MCF 10A (cell line): ENCODE data around the gene ZBTB38. TPM values are rescaled to one million over a fixed set of nuclear protein-coding genes. Genes with fewer than 3 reads are reported as not detected.

Experiments used
- BruUV-seq: library from RNA; stranded (reverse); fragments of 400-500 nt; replicated peaks from 2 replicates; lab custom pipeline; 2021; lab: Mats Ljungman, UMichigan
- CTCF ChIA-PET: fragments of 300-600 bp; sonication (Branson Sonifier 250); formaldehyde crosslinking; extraction: SDS; loops from one replicate; lab custom pipeline; 2021; ENCODE audit warnings: antibody characterized with exemption, inconsistent platforms; lab: Yijun Ruan, JAX
- POLR2A ChIA-PET: fragments of 300-600, 350-650 bp; sonication (Branson Sonifier 250); formaldehyde crosslinking; extraction: SDS; loops from one replicate; lab custom pipeline; 2020; ENCODE audit warnings: antibody characterized with exemption, inconsistent platforms; lab: Yijun Ruan, JAX
- DNase-seq: peaks from one replicate; pipeline ENCODE4 v3.0.0-alpha.2; 2018; ENCODE audit not compliant: unreplicated experiment
- H3K27ac Mint-ChIP-seq: one replicate; pipeline ENCODE4 v1.8.0; 2022; ENCODE audit warnings: mild to moderate bottlenecking, low read depth, mixed read lengths; ENCODE audit not compliant: unreplicated experiment
- H3K27me3 Mint-ChIP-seq: one replicate; pipeline ENCODE4 v1.8.0; 2022; ENCODE audit warnings: mixed read lengths; ENCODE audit not compliant: insufficient read depth, unreplicated experiment
- H3K36me3 Mint-ChIP-seq: one replicate; pipeline ENCODE4 v1.8.0; 2022; ENCODE audit warnings: mild to moderate bottlenecking, moderate library complexity, mixed read lengths; ENCODE audit not compliant: insufficient read depth, unreplicated experiment
- H3K4me1 Mint-ChIP-seq: one replicate; pipeline ENCODE4 v1.8.0; 2022; ENCODE audit warnings: mixed read lengths; ENCODE audit not compliant: insufficient read depth, unreplicated experiment
- H3K4me3 Mint-ChIP-seq: one replicate; pipeline ENCODE4 v1.8.0; 2022; ENCODE audit warnings: mild to moderate bottlenecking, moderate library complexity, mixed read lengths; ENCODE audit not compliant: unreplicated experiment
- H3K9me3 Mint-ChIP-seq: one replicate; pipeline ENCODE4 v1.8.0; 2022; ENCODE audit warnings: mixed read lengths; ENCODE audit not compliant: unreplicated experiment
- CTCF ChIP-seq: fragments of 200-600 bp; IDR thresholded peaks from one replicate; pipeline ENCODE4 v1.8.0; 2022; ENCODE audit warnings: antibody characterized with exemption, mild to moderate bottlenecking; ENCODE audit not compliant: unreplicated experiment
- intact Hi-C: fragments of 100-400 bp; cut with micrococcal nuclease; formaldehyde crosslinking; loops from 2 replicates; pipeline ENCODE4 v1.14.1; 2022
- total RNA-seq: library from RNA; stranded (reverse); gene quantifications from 2 replicates; pipeline ENCODE4 v1.2.3, GENCODE V29; 2022

ZBTB38 gene
- total RNA-seq, 1 experiment from 2014 or later, result 168 TPM

- Mint-ChIP-seq H3K27ac (peak overlapping the region; percentile 98), H3K27me3 (no peaks in the 10 kb centered on the region), H3K36me3 (peaks cover 37% of the 10 kb centered on the region), H3K4me1 (peaks cover 54% of the 10 kb centered on the region), H3K9me3 (no peaks in the 10 kb centered on the region), H3K4me3 (peak overlapping the region; percentile 73)
- no peak for TF ChIP-seq CTCF
- peak; percentile 98 for DNase-seq
- intact Hi-C loops, result loop anchor here (1.0 to 5.0 kb wide), 3 partner anchors 22 to 424 kb away; partner anchors contain the start of gene SLC25A36
- CTCF ChIA-PET, result interaction anchor here (0.7 to 3.1 kb wide), 13 partner anchors 21 to 98 kb away, joined by 3 to 13 read pairs (median 5); no protein-coding TSS in a partner anchor
- POLR2A ChIA-PET, result interaction anchor here (0.5 to 9.9 kb wide), 23 partner anchors 20 to 574 kb away, joined by 3 to 349 read pairs (median 5); partner anchors contain the start of gene RASA2
- no TSS peak for BruUV-seq
These were observed 1.8 kb upstream of the ZBTB38 start for GRCh38 chr3:141366285-141367037.

DNA sequence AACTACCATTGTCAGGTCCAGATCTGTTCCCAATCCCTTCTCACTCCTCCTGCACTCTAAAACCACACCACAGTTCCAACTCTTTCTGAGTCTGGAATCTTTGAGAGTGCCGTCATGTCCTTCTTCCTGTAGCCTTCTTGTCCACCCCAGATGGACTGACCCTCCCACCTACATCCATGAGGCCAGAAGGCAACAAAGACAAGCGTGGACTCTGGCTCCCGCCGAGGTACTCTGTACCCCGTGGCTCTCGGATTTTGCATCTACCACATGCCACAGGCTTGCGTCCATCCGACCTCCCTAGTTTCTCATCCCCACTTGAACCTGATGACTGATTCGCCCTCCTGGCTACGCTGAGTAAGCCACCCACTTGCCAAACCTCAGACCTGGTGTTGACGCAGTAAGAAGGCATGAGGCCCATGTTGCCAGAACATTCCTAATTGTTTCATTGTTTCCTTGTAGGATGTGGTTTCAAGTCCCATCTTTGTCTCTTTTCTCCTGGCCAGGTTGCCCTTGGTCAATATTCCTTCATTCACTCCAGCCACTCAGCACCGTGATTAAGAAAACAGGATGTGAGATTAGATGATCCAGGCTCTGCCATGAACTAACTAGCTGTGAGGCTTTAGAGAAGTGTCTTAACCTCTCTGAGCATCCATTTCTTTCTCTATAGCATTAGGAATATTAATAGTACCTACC, 1.1 kb upstream of the ZBTB38 start:
- intact Hi-C loops, result loop anchor here (1.0 to 5.0 kb wide), 3 partner anchors 22 to 425 kb away; partner anchors contain the start of gene SLC25A36
- POLR2A ChIA-PET, result interaction anchor here (0.7 to 9.9 kb wide), 22 partner anchors 19 to 464 kb away, joined by 3 to 349 read pairs (median 6); partner anchors contain the start of gene RASA2

GRCh38 chr3:141368925-141369794, 856 bp downstream of the ZBTB38 start:
- Mint-ChIP-seq H3K27ac (peak overlapping the region; percentile 98), H3K4me3 (peak overlapping the region; percentile 73), H3K9me3 (no peaks in the 10 kb centered on the region), H3K36me3 (peaks cover 58% of the 10 kb centered on the region), H3K27me3 (no peaks in the 10 kb centered on the region), H3K4me1 (peaks cover 59% of the 10 kb centered on the region)
- ChIA-PET POLR2A (interaction anchor here (0.7 to 9.9 kb wide), 12 partner anchors 17 to 461 kb away, joined by 3 to 349 read pairs (median 4); no protein-coding TSS in a partner anchor), CTCF (interaction anchor here (0.7 to 1.8 kb wide), 13 partner anchors 8 to 86 kb away, joined by 3 to 7 read pairs (median 4); no protein-coding TSS in a partner anchor)
- peak; percentile 78 for DNase-seq
- no peak for TF ChIP-seq CTCF
- BruUV-seq, result no TSS peak
- intact Hi-C loops, result loop anchor here (5.0 kb wide), 1 partner anchor 427 kb away; the partner anchor contains the start of gene SLC25A36

More for the DNA sequence above, 1.1 kb upstream of the ZBTB38 start:
- H3K27ac Mint-ChIP-seq, result peak overlapping the region; percentile 98
- H3K9me3 Mint-ChIP-seq, result no peaks in the 10 kb centered on the region
- peak overlapping the region; percentile 73 for H3K4me3 Mint-ChIP-seq
- peaks cover 58% of the 10 kb centered on the region for H3K4me1 Mint-ChIP-seq
- H3K36me3 Mint-ChIP-seq, result peaks cover 44% of the 10 kb centered on the region
- no peaks in the 10 kb centered on the region for H3K27me3 Mint-ChIP-seq
- no peak for TF ChIP-seq CTCF
- CTCF ChIA-PET, result interaction anchor here (0.5 to 3.1 kb wide), 17 partner anchors 12 to 97 kb away, joined by 3 to 13 read pairs (median 4); no protein-coding TSS in a partner anchor
- no TSS peak for BruUV-seq
- DNase-seq, result peak; percentile 99
